GM23338 (cell line): ENCODE data around the gene OR7A10. TPM values are rescaled to one million over a fixed set of nuclear protein-coding genes. Genes with fewer than 3 reads are reported as not detected.

Source experiments
- ATAC-seq: fragments of 200-7000 bp; cut with Tn5 transposase; 3 replicates; pipeline ENCODE4 v1.9.1; 2020
- DNase-seq: peaks from one replicate; pipeline ENCODE4 v3.0.0-alpha.2; 2015; ENCODE audit warnings: low spot score
- H2AFZ ChIP-seq: fragments of 200-600 bp; sonication (generic); 2 replicates; pipeline ENCODE4 v1.8.0; 2016; ENCODE audit warnings: antibody characterized with exemption, mild to moderate bottlenecking, moderate library complexity
- H3F3A ChIP-seq: fragments of 200-600 bp; sonication (generic); replicated peaks from 2 replicates; pipeline ENCODE4 v1.8.0; 2017; ENCODE audit warnings: antibody characterized with exemption, mixed run types, low read depth
- H3K27ac ChIP-seq: fragments of 200-600 bp; sonication (generic); 2 replicates; pipeline ENCODE4 v1.6.1; 2016; ENCODE audit warnings: low read depth
- H3K27me3 ChIP-seq: fragments of 200-600 bp; sonication (generic); 2 replicates; pipeline ENCODE4 v1.8.0; 2016; ENCODE audit warnings: mild to moderate bottlenecking, mixed run types, moderate library complexity; ENCODE audit not compliant: insufficient read depth
- H3K36me3 ChIP-seq: fragments of 200-600 bp; sonication (generic); 2 replicates; pipeline ENCODE4 v1.8.0; 2016; ENCODE audit warnings: mild to moderate bottlenecking; ENCODE audit not compliant: insufficient read depth
- H3K4me1 ChIP-seq: fragments of 200-600 bp; sonication (generic); 2 replicates; pipeline ENCODE4 v1.8.0; 2016; ENCODE audit warnings: mild to moderate bottlenecking, moderate library complexity; ENCODE audit not compliant: insufficient read depth
- H3K4me2 ChIP-seq: fragments of 200-600 bp; sonication (generic); 2 replicates; pipeline ENCODE4 v1.7.1; 2017; ENCODE audit warnings: mixed run types
- H3K4me3 ChIP-seq: fragments of 200-600 bp; sonication (generic); 2 replicates; pipeline ENCODE4 v1.6.1; 2016; ENCODE audit warnings: mixed run types
- H3K79me2 ChIP-seq: fragments of 200-600 bp; sonication (generic); replicated peaks from 2 replicates; pipeline ENCODE4 v1.8.0; 2017; ENCODE audit warnings: mild to moderate bottlenecking; ENCODE audit not compliant: insufficient read depth
- H3K9me2 ChIP-seq: fragments of 200-600 bp; sonication (generic); 2 replicates; pipeline ENCODE4 v1.8.0; 2017; ENCODE audit not compliant: insufficient read depth
- H4K20me1 ChIP-seq: fragments of 200-600 bp; sonication (generic); replicated peaks from 2 replicates; pipeline ENCODE4 v1.8.0; 2017; ENCODE audit warnings: mild to moderate bottlenecking; ENCODE audit not compliant: insufficient read depth
- H3K27ac Mint-ChIP-seq: 2 replicates; pipeline ENCODE4 v1.8.0; 2020; ENCODE audit warnings: inconsistent platforms, mild to moderate bottlenecking, moderate library complexity, mixed read lengths
- H3K27me3 Mint-ChIP-seq: 3 replicates; pipeline ENCODE4 v1.8.0; 2022; ENCODE audit warnings: low read depth, mild to moderate bottlenecking, moderate library complexity, mixed read lengths, inconsistent platforms; ENCODE audit not compliant: insufficient read depth, poor library complexity
- H3K36me3 Mint-ChIP-seq: 3 replicates; pipeline ENCODE4 v1.8.0; 2021; ENCODE audit warnings: low read depth, mild to moderate bottlenecking, inconsistent platforms, moderate library complexity, mixed read lengths
- H3K4me1 Mint-ChIP-seq: 3 replicates; pipeline ENCODE4 v1.8.0; 2020; ENCODE audit warnings: mild to moderate bottlenecking, inconsistent platforms, mixed read lengths
- H3K4me3 Mint-ChIP-seq: 3 replicates; pipeline ENCODE4 v1.8.0; 2021; ENCODE audit warnings: moderate library complexity, mild to moderate bottlenecking, inconsistent platforms, mixed read lengths
- H3K9me3 Mint-ChIP-seq: 3 replicates; pipeline ENCODE4 v1.8.0; 2020; ENCODE audit warnings: moderate library complexity, mild to moderate bottlenecking, inconsistent platforms, mixed read lengths
- CREB1 ChIP-seq: fragments of 250-450 bp; sonication (Bioruptor Pico); IDR thresholded peaks from 2 replicates; pipeline ENCODE4 v1.5.0; 2020; ENCODE audit warnings: low read depth, mild to moderate bottlenecking, moderate library complexity
- ETS1 ChIP-seq: IDR thresholded peaks from 2 replicates; pipeline ENCODE4 v1.6.1; 2016; ENCODE audit warnings: antibody characterized with exemption
- EZH2 ChIP-seq: fragments of 200-600 bp; sonication (generic); IDR thresholded peaks from one replicate; pipeline ENCODE4 v1.8.0; 2017; ENCODE audit warnings: antibody characterized with exemption, mild to moderate bottlenecking, low read depth; ENCODE audit not compliant: unreplicated experiment
- EZH2phosphoT487 ChIP-seq: fragments of 200-600 bp; sonication (generic); IDR thresholded peaks from one replicate; pipeline ENCODE4 v1.8.1; 2018; ENCODE audit warnings: antibody characterized with exemption; ENCODE audit not compliant: unreplicated experiment
- JUNB ChIP-seq: IDR thresholded peaks from one replicate; pipeline ENCODE4 v1.6.1; 2016; ENCODE audit warnings: antibody characterized with exemption; ENCODE audit not compliant: unreplicated experiment
- NANOG ChIP-seq: IDR thresholded peaks from 2 replicates; pipeline ENCODE4 v1.6.1; 2016; ENCODE audit warnings: antibody characterized with exemption, borderline replicate concordance
- POLR2AphosphoS5 ChIP-seq: IDR thresholded peaks from 2 replicates; pipeline ENCODE4 v1.6.1; 2016; ENCODE audit warnings: antibody characterized with exemption, low read depth
- REST ChIP-seq: IDR thresholded peaks from one replicate; pipeline ENCODE4 v1.6.1; 2018; ENCODE audit warnings: antibody characterized with exemption; ENCODE audit not compliant: unreplicated experiment
- STAT1 ChIP-seq: IDR thresholded peaks from one replicate; pipeline ENCODE4 v1.6.1; 2016; ENCODE audit warnings: antibody characterized with exemption; ENCODE audit not compliant: unreplicated experiment
- ZNF114 ChIP-seq: fragments of 250-450 bp; sonication (Bioruptor Pico); IDR thresholded peaks from 2 replicates; pipeline ENCODE4 v1.5.0; 2020; ENCODE audit warnings: mild to moderate bottlenecking, moderate library complexity
- ZNF462 ChIP-seq: fragments of 250-450 bp; sonication (Bioruptor Pico); IDR thresholded peaks from 2 replicates; pipeline ENCODE4 v1.5.0; 2020; ENCODE audit warnings: mild to moderate bottlenecking, moderate library complexity
- polyA plus RNA-seq: library from polyadenylated mRNA; unstranded; fragments of >200 nt; fragmentation: Nextera tagmentation; extraction: Ambion mirVana; gene quantifications from 2 replicates; pipeline ENCODE4 v1.2.1, GENCODE V29; 2016
- total RNA-seq: library from RNA; depleted of rRNA; stranded (reverse); fragments of >200 nt; shearing (Covaris generic); gene quantifications from 2 replicates; pipeline ENCODE4 v1.2.3, GENCODE V29; 2014

The OR7A10 gene
- total and polyA plus RNA-seq, 2 experiments from 2014 or later = not detected

GRCh38 chr19:14843578-14843977 is 5.1 kb downstream of the OR7A10 start:
- TF ChIP-seq NANOG = no peak
- no peak for TF ChIP-seq EZH2phosphoT487
- no peak for TF ChIP-seq ZNF114 (CRISPR knock-in tag)
- H3K27ac Mint-ChIP-seq = no peak overlapping the region
- Histone ChIP-seq H3K36me3 (no peaks in the 10 kb centered on the region), H3F3A (no peaks in the 10 kb centered on the region), H2AFZ (no peak overlapping the region), H3K27ac (no peak overlapping the region), H3K79me2 (no peaks in the 10 kb centered on the region), H3K4me2 (no peak overlapping the region), H4K20me1 (no peaks in the 10 kb centered on the region), H3K4me3 (no peak overlapping the region), H3K9me2 (peaks cover 7% of the 10 kb centered on the region; the same call in 1 of the 2 replicates), H3K4me1 (no peaks in the 10 kb centered on the region), H3K27me3 (no peaks in the 10 kb centered on the region)
- H3K9me3 Mint-ChIP-seq = peaks cover 90% of the 10 kb centered on the region
- peaks cover 14% of the 10 kb centered on the region for H3K36me3 Mint-ChIP-seq
- no peak overlapping the region for H3K4me3 Mint-ChIP-seq
- DNase-seq (no peak), ATAC-seq (no peak)
- no peaks in the 10 kb centered on the region for H3K27me3 Mint-ChIP-seq
- H3K4me1 Mint-ChIP-seq = no peaks in the 10 kb centered on the region

GRCh38 chr19:14843169-14843568 is 5.6 kb downstream of the OR7A10 start:
- DNase-seq = no peak
- Histone ChIP-seq H3K9me2 (peaks cover 7% of the 10 kb centered on the region; the same call in 1 of the 2 replicates), H3K4me2 (no peak overlapping the region), H2AFZ (no peak overlapping the region), H3K79me2 (no peaks in the 10 kb centered on the region), H3K36me3 (no peaks in the 10 kb centered on the region), H4K20me1 (no peaks in the 10 kb centered on the region), H3K27ac (no peak overlapping the region), H3F3A (no peaks in the 10 kb centered on the region), H3K4me1 (no peaks in the 10 kb centered on the region), H3K27me3 (no peaks in the 10 kb centered on the region), H3K4me3 (no peak overlapping the region)
- peaks cover 12% of the 10 kb centered on the region for H3K36me3 Mint-ChIP-seq
- no peak for ATAC-seq
- peaks cover 88% of the 10 kb centered on the region for H3K9me3 Mint-ChIP-seq
- no peak overlapping the region for H3K27ac Mint-ChIP-seq
- no peak overlapping the region for H3K4me3 Mint-ChIP-seq
- no peaks in the 10 kb centered on the region for H3K27me3 Mint-ChIP-seq
- no peaks in the 10 kb centered on the region for H3K4me1 Mint-ChIP-seq
- TF ChIP-seq CREB1 (CRISPR knock-in tag) = no peak
- TF ChIP-seq EZH2phosphoT487 = no peak
- no peak for TF ChIP-seq NANOG
- no peak for TF ChIP-seq ZNF114 (CRISPR knock-in tag)
- TF ChIP-seq STAT1 = no peak
- no peak for TF ChIP-seq ETS1
- TF ChIP-seq REST = no peak
- no peak for TF ChIP-seq JUNB
- no peak for TF ChIP-seq EZH2
- no peak for TF ChIP-seq ZNF462 (CRISPR knock-in tag)
- no peak for TF ChIP-seq POLR2AphosphoS5
